Hepatocyte (in vitro differentiated cells): ENCODE measurements around the gene LIX1.

ENCODE experiments used
- CTCF ChIP-seq: fragments of 200-600 bp; sonication (generic); IDR thresholded peaks from 2 replicates; pipeline ENCODE4 v1.5.1; 2016; ENCODE audit warnings: antibody characterized with exemption, mild to moderate bottlenecking; ENCODE audit not compliant: poor library complexity
- EZH2 ChIP-seq: fragments of 200-600 bp; sonication (generic); IDR thresholded peaks from 2 replicates; pipeline ENCODE4 v1.6.1; 2016; ENCODE audit warnings: antibody characterized with exemption, mild to moderate bottlenecking, borderline replicate concordance

- TF ChIP-seq CTCF (no peak), EZH2 (no peak)
Observed at GRCh38 chr5:97136475-97136874, 5.9 kb downstream of the LIX1 start.
